ENCODE data around the gene SBF2. TPM values are rescaled to one million over a fixed set of nuclear protein-coding genes. Genes with fewer than 3 reads are reported as not detected.
A peak's percentile ranks its signal among the peaks of the same experiment; 100 is the strongest.

SBF2 gene
- total and polyA plus RNA-seq, 2 of the 13 experiments (the other 11 are each of a cell fraction or from before 2014, with no cell fraction given), result 24.0 to 45.8 TPM

DNA sequence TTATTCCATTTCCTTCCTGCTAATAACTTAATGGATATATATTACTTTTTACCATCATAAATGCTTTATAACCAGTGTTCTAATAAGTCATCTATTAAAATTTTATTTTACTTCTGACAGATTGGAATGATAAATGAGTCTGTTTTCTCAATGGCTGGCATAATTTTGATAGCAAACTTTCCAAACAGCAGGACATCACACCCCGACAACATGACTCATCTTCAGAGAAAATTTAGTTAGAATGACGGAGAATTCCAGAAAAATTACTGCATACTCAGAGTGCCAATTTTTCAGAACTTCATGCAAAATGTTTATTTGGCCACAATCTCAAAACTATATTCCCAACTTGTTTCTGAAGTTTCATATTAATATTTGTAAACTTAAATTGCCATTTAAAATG is 455.8 kb downstream of the SBF2 start:
- POLR2A ChIA-PET, result no interaction called here
- ATAC-seq (no peak), DNase-seq (ENCODE audit: low spot score) (no peak), FAIRE-seq (no peak)
- intact Hi-C loops (cut with micrococcal nuclease; ENCODE audit: unreplicated experiment), result no loop called here
- TF ChIP-seq TGIF2 (CRISPR knock-in tag; IDR thresholded peaks at IDR 0.05) (no peak), HHEX (CRISPR knock-in tag; IDR thresholded peaks at IDR 0.05) (no peak), ZNF414 (CRISPR knock-in tag; IDR thresholded peaks at IDR 0.05) (no peak), ZNF326 (CRISPR knock-in tag; IDR thresholded peaks at IDR 0.05; ENCODE audit: borderline replicate concordance) (no peak), LCORL (IDR thresholded peaks at IDR 0.05) (no peak), LCORL (CRISPR knock-in tag; IDR thresholded peaks at IDR 0.05) (no peak)
- H3K4me1 ChIP-seq (ENCODE audit: insufficient read depth, low read length), result no peaks in the 10 kb centered on the region
- WGBS (ENCODE audit: low lambda C conversion rate), result 100% methylated on average over 2 of the region's 2 CpGs
- H2AFZ ChIP-seq (ENCODE audit: low read length), result no peak overlapping the region
- no peaks in the 10 kb centered on the region for H3K9me3 ChIP-seq (ENCODE audit: low read length)
- no peaks in the 10 kb centered on the region for H4K20me1 ChIP-seq (ENCODE audit: insufficient read depth, low read length)
- TSS peak; percentile 17 for BruUV-seq (replicated peaks)
- H3K4me2 ChIP-seq (ENCODE audit: low read depth, low read length), result no peak overlapping the region
- H3K79me2 ChIP-seq (ENCODE audit: insufficient read depth, low read length), result no peaks in the 10 kb centered on the region
- no peak overlapping the region for H3K27ac ChIP-seq (ENCODE audit: extremely low read length, insufficient read depth, low read length)
- H3K36me3 ChIP-seq (replicated peaks in 1 of 2; ENCODE audit: control insufficient read depth in 1 of 2, insufficient read depth in 2 of 2, low read length in 2 of 2), result peaks cover 4 to 9% of the 10 kb centered on the region in 2 experiments; a peak in 3 of 5 replicates
- no peak overlapping the region for H3K4me3 ChIP-seq (replicated peaks in 1 of 3; ENCODE audit: insufficient read depth in 1 of 3, low read depth in 2 of 3, low read length in 3 of 3)
- CTCF ChIA-PET (ENCODE audit: low intra/inter-chr PET ratio, low total read pairs), result no interaction called here
- no peak overlapping the region for H3K9ac ChIP-seq (ENCODE audit: insufficient read depth, low read depth, low read length)
- in situ Hi-C loops (cut with HindIII; ENCODE audit: extremely low pct_ligation_motif_present, low pct_unique_long_range_greater_than_20kb), result no loop called here
- H3K27me3 ChIP-seq (ENCODE audit: control insufficient read depth in 1 of 2, insufficient read depth in 2 of 2, low read length in 2 of 2), result no peaks in the 10 kb centered on the region

GRCh38 chr11:9834291-9834690 is 459.7 kb downstream of the SBF2 start:
- ATAC-seq (no peak), FAIRE-seq (no peak), DNase-seq (ENCODE audit: low spot score) (no peak)
- POLR2A ChIA-PET, result interaction anchor here (0.8 kb wide), 1 partner anchor 23 kb away, joined by 3 read pairs; no protein-coding TSS in a partner anchor
- no peak overlapping the region for H3K4me2 ChIP-seq (ENCODE audit: low read depth, low read length)
- H3K36me3 ChIP-seq (replicated peaks in 1 of 2; ENCODE audit: control insufficient read depth in 1 of 2, insufficient read depth in 2 of 2, low read length in 2 of 2), result peaks cover 1 to 5% of the 10 kb centered on the region in 2 experiments; a peak in 2 of 5 replicates
- WGBS (ENCODE audit: low lambda C conversion rate), result 100% methylated on average over 3 of the region's 3 CpGs
- BruUV-seq (replicated peaks), result no TSS peak
- no peak overlapping the region for H2AFZ ChIP-seq (ENCODE audit: low read length)
- no peaks in the 10 kb centered on the region for H3K4me1 ChIP-seq (ENCODE audit: insufficient read depth, low read length)
- no peaks in the 10 kb centered on the region for H3K79me2 ChIP-seq (ENCODE audit: insufficient read depth, low read length)
- no peak overlapping the region for H3K27ac ChIP-seq (ENCODE audit: extremely low read length, insufficient read depth, low read length)
- no peak overlapping the region for H3K4me3 ChIP-seq (replicated peaks in 1 of 3; ENCODE audit: insufficient read depth in 1 of 3, low read depth in 2 of 3, low read length in 3 of 3)
- H3K9ac ChIP-seq (ENCODE audit: insufficient read depth, low read depth, low read length), result no peak overlapping the region
- H3K27me3 ChIP-seq (ENCODE audit: control insufficient read depth in 1 of 2, insufficient read depth in 2 of 2, low read length in 2 of 2), result no peaks in the 10 kb centered on the region
- CTCF ChIA-PET (ENCODE audit: low intra/inter-chr PET ratio, low total read pairs), result no interaction called here
- in situ Hi-C loops (cut with HindIII; ENCODE audit: extremely low pct_ligation_motif_present, low pct_unique_long_range_greater_than_20kb) (no loop called here), intact Hi-C loops (cut with micrococcal nuclease; ENCODE audit: unreplicated experiment) (no loop called here)
- H3K9me3 ChIP-seq (ENCODE audit: low read length), result no peaks in the 10 kb centered on the region
- H4K20me1 ChIP-seq (ENCODE audit: insufficient read depth, low read length), result no peaks in the 10 kb centered on the region
- TF ChIP-seq ZNF124 (CRISPR knock-in tag; IDR thresholded peaks at IDR 0.05) (no peak), FOXO1 (CRISPR knock-in tag; IDR thresholded peaks at IDR 0.05) (no peak), MAFK (conservative IDR thresholded peaks at IDR 0.05 in 1 of 2, IDR thresholded peaks at IDR 0.05 in 1 of 2; ENCODE audit: low read length in 2 of 2) (no peak), CAMTA2 (CRISPR knock-in tag; IDR thresholded peaks at IDR 0.05; ENCODE audit: borderline replicate concordance) (no peak), ZZZ3 (CRISPR knock-in tag; IDR thresholded peaks at IDR 0.05; ENCODE audit: borderline replicate concordance) (no peak)
- TF ChIP-seq, protein P1, sequence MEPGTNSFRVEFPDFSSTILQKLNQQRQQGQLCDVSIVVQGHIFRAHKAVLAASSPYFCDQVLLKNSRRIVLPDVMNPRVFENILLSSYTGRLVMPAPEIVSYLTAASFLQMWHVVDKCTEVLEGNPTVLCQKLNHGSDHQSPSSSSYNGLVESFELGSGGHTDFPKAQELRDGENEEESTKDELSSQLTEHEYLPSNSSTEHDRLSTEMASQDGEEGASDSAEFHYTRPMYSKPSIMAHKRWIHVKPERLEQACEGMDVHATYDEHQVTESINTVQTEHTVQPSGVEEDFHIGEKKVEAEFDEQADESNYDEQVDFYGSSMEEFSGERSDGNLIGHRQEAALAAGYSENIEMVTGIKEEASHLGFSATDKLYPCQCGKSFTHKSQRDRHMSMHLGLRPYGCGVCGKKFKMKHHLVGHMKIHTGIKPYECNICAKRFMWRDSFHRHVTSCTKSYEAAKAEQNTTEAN (CRISPR knock-in tag; conservative IDR thresholded peaks at IDR 0.05), result no peak
